ENCODE results near the gene MTERF2.

The MTERF2 gene

GRCh38 chr12:106954462-106955376, 32.2 kb downstream of the MTERF2 start:
- peak; percentile 4 to 5 for DNase-seq (ENCODE audit: low read depth in 1 of 2, low spot score in 1 of 2)

GRCh38 chr12:106953352-106954250, 33.3 kb downstream of the MTERF2 start:
- no peak for DNase-seq (ENCODE audit: low read depth in 1 of 2, low spot score in 1 of 2)

- no peak for DNase-seq (ENCODE audit: low read depth in 1 of 2, low spot score in 1 of 2)
Observed at GRCh38 chr12:106950591-106950990, 36.4 kb downstream of the MTERF2 start.

- no peak for DNase-seq (ENCODE audit: low read depth in 1 of 2, low spot score in 1 of 2)
Observed at GRCh38 chr12:106947461-106947860, 39.5 kb downstream of the MTERF2 start.

GRCh38 chr12:106945261-106945851, 41.6 kb downstream of the MTERF2 start:
- no peak for DNase-seq (ENCODE audit: low read depth in 1 of 2, low spot score in 1 of 2)

DNA sequence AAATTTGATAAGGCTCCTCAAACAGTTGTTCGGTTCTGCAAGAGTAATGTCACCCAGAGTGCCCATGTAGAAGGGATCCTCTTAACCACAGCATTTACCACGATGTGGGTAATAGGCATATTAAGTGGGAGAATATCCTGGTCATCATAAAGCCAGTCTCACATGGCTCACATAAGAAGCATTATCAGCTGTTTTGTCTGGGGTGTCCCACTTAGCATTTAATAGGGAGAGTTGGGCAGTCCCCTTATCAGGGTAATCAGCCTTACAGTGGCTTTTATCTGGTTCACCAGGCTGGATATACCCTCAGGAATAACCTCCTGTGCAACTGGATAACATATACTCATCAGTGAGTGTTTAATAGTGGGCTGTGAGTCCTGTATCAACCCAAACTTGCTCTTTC, 44.2 kb downstream of the MTERF2 start:
- DNase-seq (ENCODE audit: low read depth in 1 of 2, low spot score in 1 of 2): no peak

DNA sequence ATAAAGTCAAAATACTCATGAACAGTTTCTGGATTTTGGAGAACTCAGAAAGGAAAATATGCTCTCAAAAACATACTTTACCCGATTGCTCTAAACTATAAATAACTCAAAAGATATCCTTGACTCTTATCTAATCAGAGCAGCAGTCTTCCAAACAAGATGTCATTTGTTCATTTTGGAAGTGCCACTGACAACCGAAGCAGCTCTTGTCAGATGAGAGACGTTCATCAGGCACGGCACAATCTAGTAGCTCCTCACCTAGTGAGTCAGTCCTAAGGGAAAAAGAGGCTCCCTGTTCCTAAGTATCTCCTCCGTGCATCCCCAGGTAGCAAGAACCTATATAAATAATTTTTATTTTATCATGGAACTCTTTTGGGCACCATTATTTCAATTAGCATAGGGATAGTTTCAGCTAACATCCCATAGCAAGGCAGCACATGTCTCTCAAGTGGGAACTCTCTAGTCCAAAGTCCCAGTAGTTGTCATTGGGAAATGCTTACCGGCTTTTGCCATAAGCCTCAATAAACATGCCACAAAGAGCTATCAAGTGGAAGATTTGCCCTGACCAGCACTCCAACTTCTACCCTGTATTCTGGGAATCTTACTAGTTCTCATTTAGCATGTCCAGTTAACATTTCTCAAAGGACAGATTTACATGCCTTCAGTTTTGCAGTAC, 45.3 kb downstream of the MTERF2 start:
- no peak for DNase-seq (ENCODE audit: low read depth in 1 of 2, low spot score in 1 of 2)

DNA sequence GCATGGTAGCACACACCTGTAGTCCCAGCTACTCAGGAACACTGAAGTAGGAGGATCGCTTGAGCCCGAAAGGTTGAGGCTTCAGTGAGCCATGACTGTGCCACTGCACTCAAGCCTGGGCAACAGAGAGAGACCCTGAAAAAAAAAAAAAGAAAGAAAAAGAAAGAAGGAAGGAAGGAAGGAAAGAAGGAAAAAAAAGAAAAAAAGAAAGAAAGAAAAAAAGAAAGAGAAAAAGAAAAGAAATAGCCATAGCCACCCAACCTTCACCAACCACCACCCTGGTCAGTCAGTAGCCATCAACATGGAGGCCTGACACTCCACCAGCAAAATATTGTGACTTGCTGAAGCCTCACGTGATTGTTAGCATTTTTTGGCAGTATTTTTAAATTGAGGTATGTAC, 52.7 kb downstream of the MTERF2 start:
- DNase-seq (ENCODE audit: low read depth in 1 of 2, low spot score in 1 of 2): no peak

Data from activated T-helper 1 cell treated with anti-CD3 and anti-CD28 coated beads, Interleukin-2, amount 50 U/mL, for 16 hours (primary cell).